HCT116 (cell line): ENCODE data around the gene PSME3IP1. TPM values are rescaled to one million over a fixed set of nuclear protein-coding genes. Genes with fewer than 3 reads are reported as not detected.

Experiments used
- ATAC-seq: fragments of 200-7000 bp; cut with Tn5 transposase; 2 replicates; pipeline ENCODE4 v1.9.1; 2020; ENCODE audit warnings: mild to moderate bottlenecking, moderate library complexity
- BruUV-seq: library from RNA; stranded (reverse); fragments of 400-500 nt; replicated peaks from 2 replicates; lab custom pipeline; 2021; lab: Mats Ljungman, UMichigan
- CTCF ChIA-PET: fragments of 300-600 bp; sonication (Branson Sonifier 250); formaldehyde crosslinking; loops from one replicate; lab custom pipeline; 2021; ENCODE audit warnings: antibody characterized with exemption; lab: Charles Lee
- POLR2A ChIA-PET: fragments of 300-600, 350-600 bp; sonication (Branson Sonifier 250); formaldehyde crosslinking; loops from one replicate; lab custom pipeline; 2021; ENCODE audit warnings: antibody characterized with exemption; lab: Charles Lee
- RAD21 ChIA-PET, 2 experiments: fragments of 300-600 bp; sonication (Branson Sonifier 250); formaldehyde crosslinking; loops; one replicate each; lab custom pipeline; 2023; ENCODE audit warnings: low total read pairs in 2 of 2; ENCODE audit not compliant: uncharacterized antibody in 2 of 2, unreplicated experiment in 2 of 2, low non-redundant PET in 1 of 2; lab: Charles Lee
- DNase-seq: peaks from one replicate; pipeline ENCODE4 v3.0.0-alpha.2; 2010; ENCODE audit warnings: low read depth, low spot score
- H2AFZ ChIP-seq: fragments of 200-600 bp; shearing (Covaris generic), sonication (generic); 2 replicates; pipeline ENCODE4 v1.6.1; 2017; ENCODE audit warnings: low read depth, mixed run types, mixed read lengths, antibody characterized with exemption, low read length; ENCODE audit not compliant: poor library complexity, severe bottlenecking
- H3K27ac ChIP-seq: 2 replicates; pipeline ENCODE4 v1.5.1; 2012; ENCODE audit warnings: low read depth, low read length
- H3K27me3 ChIP-seq: fragments of 200-600 bp; sonication (generic); 2 replicates; pipeline ENCODE4 v1.6.1; 2016; ENCODE audit warnings: mixed run types, low read length, mixed read lengths; ENCODE audit not compliant: insufficient read depth
- H3K36me3 ChIP-seq, 2 experiments: fragments of 200-500 bp in 1 of 2; fragments of 200-600 bp in 1 of 2; sonication (Bioruptor generic) in 1 of 2; sonication (generic) in 1 of 2; 2 replicates each; pipeline versions ENCODE4 v1.5.1 to v1.6.1; 2014 to 2016; ENCODE audit warnings: low read length in 2 of 2, inconsistent platforms in 1 of 2, mixed read lengths in 1 of 2, mixed run types in 1 of 2; ENCODE audit not compliant: insufficient read depth in 2 of 2, control insufficient read depth in 1 of 2
- H3K4me1 ChIP-seq, 2 experiments: fragments of 200-600 bp in 1 of 2; sonication (generic) in 1 of 2; 2 replicates each; pipeline versions ENCODE4 v1.5.1 to v1.6.1; 2012 to 2017; ENCODE audit warnings: low read length in 2 of 2, inconsistent platforms in 1 of 2, mild to moderate bottlenecking in 1 of 2, mixed read lengths in 1 of 2, mixed run types in 1 of 2, moderate library complexity in 1 of 2; ENCODE audit not compliant: insufficient read depth in 2 of 2, control insufficient read depth in 1 of 2
- H3K4me2 ChIP-seq: fragments of 200-600 bp; sonication (generic); 2 replicates; pipeline ENCODE4 v1.6.1; 2017; ENCODE audit warnings: mixed run types, low read length, mixed read lengths
- H3K4me3 ChIP-seq, 2 experiments: fragments of 200-600 bp in 1 of 2; sonication (generic) in 1 of 2; replicated peaks in 1 of 2; 2 replicates each; pipeline ENCODE4 v1.5.1; 2011 to 2016; ENCODE audit warnings: low read length in 2 of 2, control low read depth in 1 of 2, low read depth in 1 of 2, mild to moderate bottlenecking in 1 of 2, mixed read lengths in 1 of 2, mixed run types in 1 of 2
- H3K79me2 ChIP-seq: fragments of 200-600 bp; sonication (generic); 2 replicates; pipeline ENCODE4 v1.6.1; 2017; ENCODE audit warnings: mild to moderate bottlenecking, mixed run types, low read length, moderate library complexity, mixed read lengths; ENCODE audit not compliant: insufficient read depth
- H3K9ac ChIP-seq: fragments of 200-600 bp; sonication (generic); 2 replicates; pipeline ENCODE4 v1.6.1; 2016; ENCODE audit warnings: low read length, mixed read lengths
- H3K9me2 ChIP-seq: fragments of 200-600 bp; sonication (generic), shearing (Covaris generic); 2 replicates; pipeline ENCODE4 v1.6.1; 2017; ENCODE audit warnings: mixed run types, mild to moderate bottlenecking, moderate library complexity; ENCODE audit not compliant: insufficient read depth
- H3K9me3 ChIP-seq, 2 experiments: fragments of 200-500 bp in 1 of 2; fragments of 200-600 bp in 1 of 2; sonication (Bioruptor generic) in 1 of 2; sonication (generic) in 1 of 2; 2 replicates each; pipeline ENCODE4 v1.6.1; 2014 to 2017; ENCODE audit warnings: low read length in 2 of 2, mixed read lengths in 2 of 2, inconsistent platforms in 1 of 2, low read depth in 1 of 2, mild to moderate bottlenecking in 1 of 2, mixed run types in 1 of 2, moderate library complexity in 1 of 2; ENCODE audit not compliant: control insufficient read depth in 1 of 2, insufficient read depth in 1 of 2
- H4K20me1 ChIP-seq: fragments of 200-600 bp; sonication (generic), shearing (Covaris generic); 2 replicates; pipeline ENCODE4 v1.6.1; 2017; ENCODE audit warnings: mixed run types, mild to moderate bottlenecking, moderate library complexity; ENCODE audit not compliant: insufficient read depth
- ATF3 ChIP-seq: IDR thresholded peaks from 2 replicates; pipeline ENCODE4 v1.6.1; 2012
- EGR1 ChIP-seq: IDR thresholded peaks from 2 replicates; pipeline ENCODE4 v1.6.1; 2012; ENCODE audit warnings: low read depth
- ELF1 ChIP-seq: IDR thresholded peaks from 2 replicates; pipeline ENCODE4 v1.6.1; 2012; ENCODE audit warnings: low read depth, borderline replicate concordance
- MAX ChIP-seq: IDR thresholded peaks from 2 replicates; pipeline ENCODE4 v1.6.1; 2012
- RAD21 ChIP-seq: IDR thresholded peaks from 2 replicates; pipeline ENCODE4 v1.6.1; 2012; ENCODE audit warnings: low read depth, mild to moderate bottlenecking
- REST ChIP-seq: IDR thresholded peaks from 2 replicates; pipeline ENCODE4 v1.6.1; 2012; ENCODE audit warnings: low read depth
- SIN3A ChIP-seq: IDR thresholded peaks from 2 replicates; pipeline ENCODE4 v1.6.1; 2012; ENCODE audit warnings: low read depth
- SP1 ChIP-seq: IDR thresholded peaks from 2 replicates; pipeline ENCODE4 v1.6.1; 2012; ENCODE audit warnings: low read depth
- SRF ChIP-seq: IDR thresholded peaks from 2 replicates; pipeline ENCODE4 v1.6.1; 2012; ENCODE audit warnings: low read depth
- TCF7L2 ChIP-seq: IDR thresholded peaks from 2 replicates; pipeline ENCODE4 v1.7.0; 2011; ENCODE audit warnings: borderline replicate concordance, inconsistent platforms; ENCODE audit not compliant: insufficient read depth, insufficient read length; ENCODE audit errors: extremely low read depth
- YY1 ChIP-seq: IDR thresholded peaks from 2 replicates; pipeline ENCODE4 v1.6.1; 2011; ENCODE audit warnings: low read length, low read depth, moderate library complexity, mild to moderate bottlenecking; ENCODE audit not compliant: insufficient replicate concordance; ENCODE audit errors: extremely low read depth
- ZBTB33 ChIP-seq: IDR thresholded peaks from 2 replicates; pipeline ENCODE4 v1.6.1; 2011; ENCODE audit warnings: mild to moderate bottlenecking, low read length, moderate library complexity; ENCODE audit not compliant: insufficient replicate concordance; ENCODE audit errors: extremely low read depth
- ZFX ChIP-seq: fragments of 450-650 bp; IDR thresholded peaks from 2 replicates; pipeline ENCODE4 v1.6.1; 2017
- ZNF274 ChIP-seq: fragments of 200-500 bp; sonication (Bioruptor generic); IDR thresholded peaks from 2 replicates; pipeline ENCODE4 v1.6.1; 2014; ENCODE audit warnings: mild to moderate bottlenecking, low read depth, low read length, inconsistent platforms
- intact Hi-C: fragments of 100-400 bp; cut with micrococcal nuclease; formaldehyde crosslinking; loops from 2 replicates; pipeline ENCODE4 v1.10.0; 2022
- total RNA-seq: library from RNA; stranded (reverse); gene quantifications from one replicate; pipeline ENCODE4 v1.2.1, GENCODE V29; 2021; ENCODE audit not compliant: unreplicated experiment
- TF ChIP-seq, protein P1 (sequence below), 3 experiments: fragments of 200-600 bp in 1 of 3; sonication (generic) in 1 of 3; IDR thresholded peaks in 2 of 3; conservative IDR thresholded peaks in 1 of 3; 2 replicates each; pipeline ENCODE4 v1.5.1; 2012 to 2017; ENCODE audit warnings: low read depth in 2 of 3, low read length in 2 of 3, antibody characterized with exemption in 1 of 3, borderline replicate concordance in 1 of 3, control low read depth in 1 of 3, mild to moderate bottlenecking in 1 of 3, mixed read lengths in 1 of 3, mixed run types in 1 of 3, moderate library complexity in 1 of 3; ENCODE audit not compliant: insufficient read depth in 1 of 3

The PSME3IP1 gene
- total RNA-seq, 1 experiment from 2014 or later, result 88.5 TPM

DNA sequence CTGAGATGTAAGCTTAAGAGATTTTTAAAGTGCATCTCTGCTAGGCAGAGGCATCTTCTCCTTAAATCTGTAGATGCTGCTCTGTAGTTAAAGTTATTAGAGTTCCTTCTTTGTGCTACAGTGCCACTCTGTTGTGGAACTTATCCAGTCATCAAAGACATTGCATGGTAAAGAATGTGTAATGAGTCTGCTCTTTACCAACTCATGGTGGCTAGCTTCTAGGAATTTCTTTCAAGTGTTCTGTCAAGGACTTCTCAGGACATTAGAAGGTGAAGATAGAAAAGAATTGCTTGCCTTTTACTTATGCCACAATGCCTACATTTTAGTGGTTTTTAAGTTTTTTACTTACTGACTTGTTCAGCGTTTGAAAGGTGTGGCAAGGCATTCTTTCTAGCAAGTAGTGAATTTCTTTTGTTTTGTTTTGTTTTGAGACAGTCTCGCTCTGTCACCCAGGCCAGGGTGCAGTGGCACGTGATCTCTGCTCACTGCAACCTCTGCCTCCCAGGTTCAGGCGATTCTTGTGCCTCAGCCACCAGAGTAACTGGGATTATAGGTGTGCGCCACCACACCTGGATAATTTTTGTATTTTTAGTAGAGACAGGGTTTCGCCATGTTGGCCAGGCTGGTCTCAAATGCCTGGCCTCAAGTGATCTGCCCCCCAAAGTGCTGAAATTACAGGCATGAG is 39.0 kb upstream of the PSME3IP1 start (continued):
- TF ChIP-seq REST, result no peak
- TF ChIP-seq SRF, result no peak
- TF ChIP-seq ZFX, result no peak
- no peak for TF ChIP-seq EGR1
- TF ChIP-seq, all 23 proteins: peak for 0

- POLR2A ChIA-PET, result no interaction called here
- Histone ChIP-seq H3K9me2 (no peaks in the 10 kb centered on the region; the same call in 1 of the 2 replicates), H3K79me2 (no peaks in the 10 kb centered on the region), H3K9ac (no peak overlapping the region), H2AFZ (no peak overlapping the region), H3K9me3 (0 out of 4 replicates have a peak, but pooled peaks cover 0 to 2% of the 10 kb centered on the region in 2 experiments), H3K27me3 (no peaks in the 10 kb centered on the region), H4K20me1 (no peaks in the 10 kb centered on the region), H3K27ac (no peak overlapping the region), H3K4me3 (no peak overlapping the region), H3K4me1 (peaks cover 0 to 6% of the 10 kb centered on the region in 2 experiments; a peak in 1 of 4 replicates), H3K36me3 (peaks cover 35 to 44% of the 10 kb centered on the region in 2 experiments), H3K4me2 (no peak overlapping the region)
- DNase-seq, result no peak
- CTCF ChIA-PET, result no interaction called here
- intact Hi-C loops, result no loop called here
- BruUV-seq, result no TSS peak
- no peak for ATAC-seq
- RAD21 ChIA-PET, result no interaction called here
- TF ChIP-seq TCF7L2 (no peak), ZBTB33 (no peak), ZNF274 (no peak), SP1 (no peak), YY1 (no peak), EGR1 (no peak), ATF3 (no peak), MAX (no peak), SIN3A (no peak), RAD21 (no peak), ELF1 (no peak), ZFX (no peak)
- TF ChIP-seq, protein P1, sequence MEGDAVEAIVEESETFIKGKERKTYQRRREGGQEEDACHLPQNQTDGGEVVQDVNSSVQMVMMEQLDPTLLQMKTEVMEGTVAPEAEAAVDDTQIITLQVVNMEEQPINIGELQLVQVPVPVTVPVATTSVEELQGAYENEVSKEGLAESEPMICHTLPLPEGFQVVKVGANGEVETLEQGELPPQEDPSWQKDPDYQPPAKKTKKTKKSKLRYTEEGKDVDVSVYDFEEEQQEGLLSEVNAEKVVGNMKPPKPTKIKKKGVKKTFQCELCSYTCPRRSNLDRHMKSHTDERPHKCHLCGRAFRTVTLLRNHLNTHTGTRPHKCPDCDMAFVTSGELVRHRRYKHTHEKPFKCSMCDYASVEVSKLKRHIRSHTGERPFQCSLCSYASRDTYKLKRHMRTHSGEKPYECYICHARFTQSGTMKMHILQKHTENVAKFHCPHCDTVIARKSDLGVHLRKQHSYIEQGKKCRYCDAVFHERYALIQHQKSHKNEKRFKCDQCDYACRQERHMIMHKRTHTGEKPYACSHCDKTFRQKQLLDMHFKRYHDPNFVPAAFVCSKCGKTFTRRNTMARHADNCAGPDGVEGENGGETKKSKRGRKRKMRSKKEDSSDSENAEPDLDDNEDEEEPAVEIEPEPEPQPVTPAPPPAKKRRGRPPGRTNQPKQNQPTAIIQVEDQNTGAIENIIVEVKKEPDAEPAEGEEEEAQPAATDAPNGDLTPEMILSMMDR (IDR thresholded peaks at IDR 0.05 in 2 of 3, conservative IDR thresholded peaks at IDR 0.05 in 1 of 3; ENCODE audit: borderline replicate concordance in 1 of 3, insufficient read depth in 1 of 3, low read depth in 2 of 3, low read length in 2 of 3), result no peak
Measured at GRCh38 chr16:57223057-57223456, 37.2 kb upstream of the PSME3IP1 start.
